ENCODE results near the gene TSG101.

DNA sequence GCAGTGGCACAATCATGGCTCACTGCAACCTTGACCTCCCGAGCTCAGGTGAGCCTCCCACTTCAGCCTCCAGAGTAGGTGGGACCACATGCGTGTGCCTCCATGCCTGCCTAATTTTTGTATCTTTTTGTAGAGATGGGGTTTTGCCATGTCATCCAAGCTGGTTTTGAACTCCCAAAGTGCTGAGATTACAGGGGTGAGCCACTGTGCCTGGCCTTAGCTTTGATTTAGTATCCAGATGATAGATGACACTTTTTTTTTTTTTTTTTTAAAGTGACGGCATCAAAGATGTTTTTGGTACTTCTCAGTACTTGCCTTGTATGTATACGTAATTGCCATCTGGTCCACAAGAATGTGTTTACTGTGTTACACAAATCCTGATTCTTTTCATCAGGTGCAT, 47.7 kb downstream of the TSG101 start:
- TF ChIP-seq, protein P1, sequence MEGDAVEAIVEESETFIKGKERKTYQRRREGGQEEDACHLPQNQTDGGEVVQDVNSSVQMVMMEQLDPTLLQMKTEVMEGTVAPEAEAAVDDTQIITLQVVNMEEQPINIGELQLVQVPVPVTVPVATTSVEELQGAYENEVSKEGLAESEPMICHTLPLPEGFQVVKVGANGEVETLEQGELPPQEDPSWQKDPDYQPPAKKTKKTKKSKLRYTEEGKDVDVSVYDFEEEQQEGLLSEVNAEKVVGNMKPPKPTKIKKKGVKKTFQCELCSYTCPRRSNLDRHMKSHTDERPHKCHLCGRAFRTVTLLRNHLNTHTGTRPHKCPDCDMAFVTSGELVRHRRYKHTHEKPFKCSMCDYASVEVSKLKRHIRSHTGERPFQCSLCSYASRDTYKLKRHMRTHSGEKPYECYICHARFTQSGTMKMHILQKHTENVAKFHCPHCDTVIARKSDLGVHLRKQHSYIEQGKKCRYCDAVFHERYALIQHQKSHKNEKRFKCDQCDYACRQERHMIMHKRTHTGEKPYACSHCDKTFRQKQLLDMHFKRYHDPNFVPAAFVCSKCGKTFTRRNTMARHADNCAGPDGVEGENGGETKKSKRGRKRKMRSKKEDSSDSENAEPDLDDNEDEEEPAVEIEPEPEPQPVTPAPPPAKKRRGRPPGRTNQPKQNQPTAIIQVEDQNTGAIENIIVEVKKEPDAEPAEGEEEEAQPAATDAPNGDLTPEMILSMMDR (conservative IDR thresholded peaks at IDR 0.05; ENCODE audit: low read depth in 2 of 2), result no peak
- TF ChIP-seq, protein P2, sequence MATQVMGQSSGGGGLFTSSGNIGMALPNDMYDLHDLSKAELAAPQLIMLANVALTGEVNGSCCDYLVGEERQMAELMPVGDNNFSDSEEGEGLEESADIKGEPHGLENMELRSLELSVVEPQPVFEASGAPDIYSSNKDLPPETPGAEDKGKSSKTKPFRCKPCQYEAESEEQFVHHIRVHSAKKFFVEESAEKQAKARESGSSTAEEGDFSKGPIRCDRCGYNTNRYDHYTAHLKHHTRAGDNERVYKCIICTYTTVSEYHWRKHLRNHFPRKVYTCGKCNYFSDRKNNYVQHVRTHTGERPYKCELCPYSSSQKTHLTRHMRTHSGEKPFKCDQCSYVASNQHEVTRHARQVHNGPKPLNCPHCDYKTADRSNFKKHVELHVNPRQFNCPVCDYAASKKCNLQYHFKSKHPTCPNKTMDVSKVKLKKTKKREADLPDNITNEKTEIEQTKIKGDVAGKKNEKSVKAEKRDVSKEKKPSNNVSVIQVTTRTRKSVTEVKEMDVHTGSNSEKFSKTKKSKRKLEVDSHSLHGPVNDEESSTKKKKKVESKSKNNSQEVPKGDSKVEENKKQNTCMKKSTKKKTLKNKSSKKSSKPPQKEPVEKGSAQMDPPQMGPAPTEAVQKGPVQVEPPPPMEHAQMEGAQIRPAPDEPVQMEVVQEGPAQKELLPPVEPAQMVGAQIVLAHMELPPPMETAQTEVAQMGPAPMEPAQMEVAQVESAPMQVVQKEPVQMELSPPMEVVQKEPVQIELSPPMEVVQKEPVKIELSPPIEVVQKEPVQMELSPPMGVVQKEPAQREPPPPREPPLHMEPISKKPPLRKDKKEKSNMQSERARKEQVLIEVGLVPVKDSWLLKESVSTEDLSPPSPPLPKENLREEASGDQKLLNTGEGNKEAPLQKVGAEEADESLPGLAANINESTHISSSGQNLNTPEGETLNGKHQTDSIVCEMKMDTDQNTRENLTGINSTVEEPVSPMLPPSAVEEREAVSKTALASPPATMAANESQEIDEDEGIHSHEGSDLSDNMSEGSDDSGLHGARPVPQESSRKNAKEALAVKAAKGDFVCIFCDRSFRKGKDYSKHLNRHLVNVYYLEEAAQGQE (IDR thresholded peaks at IDR 0.05; ENCODE audit: unreplicated experiment), result no peak
- TF ChIP-seq CREB1 (CRISPR knock-in tag; IDR thresholded peaks at IDR 0.05; ENCODE audit: low read depth) (no peak), EZH2 (IDR thresholded peaks at IDR 0.05; ENCODE audit: low read depth, unreplicated experiment) (no peak), POLR2AphosphoS5 (IDR thresholded peaks at IDR 0.05; ENCODE audit: low read depth) (no peak), STAT1 (IDR thresholded peaks at IDR 0.05; ENCODE audit: unreplicated experiment) (no peak), ZNF114 (CRISPR knock-in tag; IDR thresholded peaks at IDR 0.05) (no peak), EZH2phosphoT487 (IDR thresholded peaks at IDR 0.05; ENCODE audit: unreplicated experiment) (no peak), JUNB (IDR thresholded peaks at IDR 0.05; ENCODE audit: unreplicated experiment) (no peak)
